HG03342 (cell line): Measurements from ENCODE around the gene PTPN3.
"Not testable (repeated sequence)": the region's sequence is repeated elsewhere in the genome, so short reads cannot be mapped to it uniquely, and the experiment has no call there.

Source experiments
- ATAC-seq: cut with Tn5 transposase; IDR thresholded peaks from one replicate; pipeline ENCODE4 v1.9.1; 2021; ENCODE audit warnings: mild to moderate bottlenecking, moderate library complexity; ENCODE audit not compliant: unreplicated experiment

The PTPN3 gene

DNA sequence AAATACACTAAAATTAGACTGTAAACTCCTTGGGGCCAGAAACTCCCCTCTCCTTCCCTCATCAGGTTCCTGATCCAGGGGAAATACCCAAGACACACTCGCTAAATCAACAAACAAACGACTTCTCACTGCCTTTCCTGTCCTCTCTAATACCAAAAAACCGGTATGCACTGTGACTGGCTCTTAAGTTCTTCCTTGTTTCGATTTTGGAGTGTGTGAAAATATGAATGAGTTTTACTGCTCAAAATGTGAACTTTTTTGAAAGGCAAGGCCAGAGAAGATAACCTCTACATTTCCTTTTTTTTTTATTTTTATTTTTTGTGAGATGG lies 96.2 kb downstream of the PTPN3 start:
- ATAC-seq: no peak

- peak; percentile 32 for ATAC-seq
These were observed 96.7 kb downstream of the PTPN3 start for GRCh38 chr9:109401169-109401989.

DNA sequence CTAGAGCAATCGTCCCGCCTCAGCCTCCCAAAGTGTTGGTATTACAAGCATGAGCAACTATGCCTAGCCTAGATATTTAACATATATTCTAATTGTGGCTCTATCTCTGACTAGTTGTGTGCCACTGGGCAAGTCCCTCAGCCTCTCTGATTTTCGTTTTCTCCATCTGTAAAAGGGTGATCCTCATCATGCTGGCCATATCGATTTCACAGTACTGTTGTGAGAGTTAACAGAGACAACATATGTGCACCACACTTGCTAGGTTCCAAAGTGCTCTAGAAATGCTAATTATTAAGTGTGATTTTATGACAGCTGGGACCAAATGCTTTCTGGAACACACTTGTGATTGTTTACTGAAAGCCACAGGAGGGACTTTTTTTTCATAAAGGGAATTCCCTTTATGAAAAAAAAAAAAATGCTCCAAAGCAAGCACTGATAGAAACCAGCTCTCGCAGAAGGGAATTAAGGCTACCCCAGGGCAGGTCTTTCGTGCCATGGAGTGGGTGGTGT lies 98.8 kb downstream of the PTPN3 start:
- peak; percentile 72 for ATAC-seq

GRCh38 chr9:109391176-109391575 lies 106.9 kb downstream of the PTPN3 start:
- no peak for ATAC-seq

GRCh38 chr9:109387856-109388255 lies 110.3 kb downstream of the PTPN3 start:
- no peak for ATAC-seq

GRCh38 chr9:109387206-109387605 lies 110.9 kb downstream of the PTPN3 start:
- no peak for ATAC-seq

DNA sequence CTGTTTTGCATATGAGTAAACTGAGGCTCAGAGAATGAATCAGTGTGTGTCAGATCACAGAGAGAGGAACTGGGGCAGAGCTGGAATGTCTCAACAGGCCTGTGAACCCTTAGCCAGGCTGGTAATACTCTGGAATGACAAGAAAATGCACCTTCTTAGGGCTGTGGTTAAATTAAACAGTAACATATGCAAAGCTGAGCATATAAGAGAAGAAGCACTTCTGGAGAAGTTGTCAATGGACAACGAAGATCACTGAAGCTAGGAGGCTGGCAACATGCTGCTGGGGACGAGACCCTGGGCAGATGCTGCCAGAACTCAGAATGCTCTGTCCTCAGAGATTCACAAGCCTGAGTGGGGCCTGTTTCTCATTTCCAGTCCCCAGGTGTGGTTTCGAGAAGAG lies 112.6 kb downstream of the PTPN3 start:
- ATAC-seq: no peak

DNA sequence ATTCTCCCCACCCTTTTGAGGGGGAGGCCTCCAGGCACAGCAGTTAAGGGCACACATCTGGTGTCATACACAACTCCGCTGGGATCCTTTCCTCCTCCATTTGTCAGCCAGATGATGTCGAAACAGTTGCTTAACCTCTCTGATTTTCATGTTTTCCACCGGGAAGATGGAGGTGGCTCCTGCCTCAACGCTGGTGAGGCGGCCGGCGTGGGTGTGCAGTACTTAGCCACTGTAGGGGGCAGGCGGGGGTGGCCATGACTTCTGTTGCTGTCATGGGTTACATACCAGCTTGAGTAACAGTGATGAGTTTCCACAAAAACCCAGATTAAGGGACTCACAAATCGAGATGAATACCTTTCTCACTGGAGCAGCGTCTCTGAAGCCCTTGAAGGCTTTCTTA lies 114.2 kb downstream of the PTPN3 start:
- ATAC-seq: no peak

- no peak for ATAC-seq
These were observed 114.8 kb downstream of the PTPN3 start for GRCh38 chr9:109383356-109383755.

GRCh38 chr9:109382585-109382984 lies 115.5 kb downstream of the PTPN3 start:
- no peak for ATAC-seq

DNA sequence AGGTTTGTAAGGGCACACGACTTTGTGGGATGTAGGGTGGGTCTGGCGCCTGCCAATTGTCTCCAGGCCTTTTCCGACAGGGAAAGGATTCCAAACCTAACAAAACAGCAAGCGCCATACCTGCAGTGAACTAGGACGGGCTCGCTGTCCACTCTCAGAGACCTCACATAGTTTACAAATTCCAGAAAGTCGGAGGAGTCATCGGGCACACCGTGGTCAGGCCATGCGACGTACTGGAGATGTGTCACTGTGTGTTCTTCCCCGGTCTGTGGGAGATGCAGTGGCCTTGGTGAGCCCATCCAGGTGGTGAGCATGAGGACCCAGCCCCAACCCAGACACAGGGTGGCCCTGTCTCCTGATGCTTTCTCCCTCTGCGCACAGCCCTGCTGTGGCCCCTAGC lies 115.9 kb downstream of the PTPN3 start:
- ATAC-seq: no peak

DNA sequence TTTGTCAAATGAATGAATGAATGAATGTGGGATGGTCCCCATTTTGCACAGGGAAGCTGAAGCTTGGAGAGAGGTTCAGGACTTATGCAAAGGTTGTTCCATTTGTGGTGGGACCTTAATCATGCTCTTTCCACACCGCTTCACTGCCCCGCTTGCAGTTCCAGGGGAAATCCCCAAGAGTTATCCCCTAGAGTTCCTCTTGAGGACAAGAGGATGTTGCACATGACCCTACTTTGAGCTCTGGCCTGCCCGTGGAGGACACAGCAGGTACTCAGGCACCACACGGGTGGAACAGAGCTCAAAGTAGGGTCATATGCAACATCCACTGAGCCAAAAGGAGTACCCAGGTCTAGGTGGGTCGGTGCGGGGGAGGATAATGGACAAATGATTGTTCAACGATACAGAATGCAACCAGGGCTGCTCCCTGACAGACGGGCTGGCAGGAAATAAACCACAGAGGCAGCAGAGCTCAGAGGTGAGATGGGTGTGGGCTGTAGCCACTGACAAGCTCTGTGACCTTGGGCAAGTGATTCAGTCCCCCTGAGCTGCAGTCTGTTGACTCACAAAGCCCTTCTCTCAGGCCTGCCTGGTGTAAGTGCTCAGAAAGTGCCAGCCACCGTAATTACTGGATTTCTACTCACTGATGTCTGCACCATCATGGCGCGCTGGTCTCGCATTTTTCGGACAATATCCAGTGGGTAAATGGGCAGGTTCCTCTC lies 116.9 kb downstream of the PTPN3 start:
- peak; percentile 61 for ATAC-seq

- no peak for ATAC-seq
These were observed 118.6 kb downstream of the PTPN3 start for GRCh38 chr9:109379513-109379912.

DNA sequence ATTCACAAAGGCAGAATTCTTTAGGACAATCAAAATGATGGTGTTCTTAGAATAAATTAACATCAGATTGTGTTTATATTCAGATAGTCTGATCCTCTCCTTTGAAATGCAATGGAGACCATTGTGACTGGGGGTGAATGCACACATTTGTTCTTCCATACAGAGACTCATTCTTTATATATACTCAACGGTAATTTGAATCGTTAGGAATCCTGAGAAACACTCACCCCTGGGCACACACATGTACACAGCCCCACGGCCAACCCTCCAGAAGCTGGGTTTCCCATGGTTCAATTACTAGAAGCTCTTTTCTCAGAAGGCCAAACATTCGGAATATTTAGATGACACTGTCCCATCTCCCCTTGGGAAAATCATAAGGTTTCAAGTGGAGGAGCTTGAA lies 119.8 kb downstream of the PTPN3 start:
- no peak for ATAC-seq

GRCh38 chr9:109372246-109372645 lies 125.9 kb downstream of the PTPN3 start:
- ATAC-seq: no peak

- ATAC-seq: no peak
These were observed 126.7 kb downstream of the PTPN3 start for GRCh38 chr9:109371374-109371773.

DNA sequence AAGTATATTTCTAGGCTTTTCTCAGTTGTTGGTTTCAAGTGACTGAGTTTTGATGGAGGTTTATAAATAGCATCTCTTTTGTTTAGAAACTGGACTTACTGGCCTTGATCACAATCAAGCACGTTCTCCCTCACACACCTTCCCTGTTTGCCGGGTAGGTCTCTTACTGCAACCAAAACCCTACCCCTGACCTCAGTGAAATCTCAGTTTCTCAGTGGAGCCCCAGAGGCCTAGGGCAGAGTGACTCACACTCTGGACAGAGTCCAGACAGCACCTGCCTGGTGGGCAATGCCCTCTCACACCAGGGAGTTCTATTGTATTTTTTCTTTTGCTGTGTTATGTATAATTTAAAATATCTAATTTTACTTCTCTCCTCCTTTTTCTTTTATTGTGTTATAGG lies 128.8 kb downstream of the PTPN3 start:
- ATAC-seq: no peak

DNA sequence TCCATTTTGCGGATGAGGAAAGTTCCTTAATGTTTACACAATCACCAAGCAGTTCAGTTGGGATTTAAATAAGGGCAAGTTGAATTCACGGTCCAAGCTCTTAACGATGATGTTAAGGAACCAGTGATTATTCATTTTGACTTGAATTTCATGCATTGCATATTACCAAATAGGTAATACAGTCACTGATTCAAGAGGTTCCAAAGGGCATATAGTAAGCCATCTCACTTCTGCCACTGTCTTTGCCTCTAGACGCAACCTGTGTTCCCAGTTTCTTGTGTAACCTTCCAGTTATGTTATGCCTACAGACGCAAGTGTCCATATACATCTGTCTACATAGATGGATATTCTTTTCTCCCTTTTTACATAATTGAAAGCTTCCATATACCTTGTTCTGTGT lies 137.3 kb downstream of the PTPN3 start:
- ATAC-seq: no peak

DNA sequence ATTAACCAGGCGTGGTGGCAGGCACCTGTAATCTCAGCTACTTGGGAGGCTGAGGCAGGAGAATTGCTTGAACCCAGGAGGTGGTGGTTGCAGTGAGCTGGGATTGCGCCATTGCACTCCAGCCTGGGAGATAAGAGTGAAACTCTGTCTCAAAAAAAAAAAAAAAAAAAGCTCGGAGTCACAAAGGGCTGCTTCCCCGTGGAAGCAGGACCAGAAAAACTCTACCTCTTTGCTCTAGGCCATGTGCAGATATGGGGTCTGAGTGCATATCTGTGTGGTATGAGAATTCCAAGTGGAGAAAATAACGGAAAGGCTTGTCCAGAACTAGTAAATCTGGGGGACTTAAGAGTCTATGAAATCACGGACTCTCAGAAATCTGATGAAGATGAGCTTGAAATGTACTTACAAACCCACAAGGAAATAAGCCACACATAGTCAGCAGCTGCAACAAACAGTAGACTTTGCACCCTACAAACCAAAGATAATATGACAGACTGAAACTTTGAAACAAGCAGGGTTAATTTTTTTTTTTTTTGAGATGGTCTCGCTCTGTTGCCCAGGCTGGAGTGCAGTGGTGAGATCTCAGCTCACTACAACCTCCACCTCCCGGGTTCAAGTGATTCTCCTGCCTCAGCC lies 139.0 kb downstream of the PTPN3 start:
- ATAC-seq: not testable (repeated sequence)

DNA sequence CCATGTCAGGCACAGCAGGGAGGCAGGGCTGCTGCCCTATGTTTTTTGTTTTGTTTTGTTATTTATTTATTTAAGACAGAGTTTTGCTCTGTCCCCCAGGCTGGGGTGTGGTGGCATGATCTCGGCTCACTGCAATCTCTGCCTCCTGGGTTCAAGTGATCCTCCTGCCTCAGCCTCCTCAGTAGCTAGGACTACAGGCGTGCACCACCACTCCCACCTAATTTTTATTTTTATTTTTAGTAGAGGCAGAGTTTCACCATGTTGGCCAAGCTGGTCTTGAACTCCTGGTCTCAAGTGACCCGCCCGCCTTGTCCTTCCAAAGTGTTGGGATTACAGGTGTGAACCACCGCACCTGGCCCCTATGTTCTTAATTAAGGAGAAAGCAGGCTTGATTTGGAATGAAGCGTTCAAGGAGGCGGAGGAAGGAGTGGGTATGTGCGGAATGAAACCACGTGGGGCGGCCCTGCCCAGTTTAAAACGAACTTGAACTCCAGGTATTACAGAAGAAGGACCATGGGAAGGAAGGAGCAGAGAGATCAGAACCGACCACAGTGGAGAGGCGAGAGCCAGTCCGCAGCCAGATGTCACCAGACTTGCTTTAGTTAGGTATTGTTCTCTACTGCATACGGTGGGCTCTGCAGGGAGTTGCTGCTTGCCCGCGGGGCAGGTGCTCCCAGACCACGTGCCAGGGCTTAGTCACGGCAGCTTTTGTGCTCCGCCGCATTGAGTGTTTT lies 142.4 kb downstream of the PTPN3 start:
- no peak for ATAC-seq

DNA sequence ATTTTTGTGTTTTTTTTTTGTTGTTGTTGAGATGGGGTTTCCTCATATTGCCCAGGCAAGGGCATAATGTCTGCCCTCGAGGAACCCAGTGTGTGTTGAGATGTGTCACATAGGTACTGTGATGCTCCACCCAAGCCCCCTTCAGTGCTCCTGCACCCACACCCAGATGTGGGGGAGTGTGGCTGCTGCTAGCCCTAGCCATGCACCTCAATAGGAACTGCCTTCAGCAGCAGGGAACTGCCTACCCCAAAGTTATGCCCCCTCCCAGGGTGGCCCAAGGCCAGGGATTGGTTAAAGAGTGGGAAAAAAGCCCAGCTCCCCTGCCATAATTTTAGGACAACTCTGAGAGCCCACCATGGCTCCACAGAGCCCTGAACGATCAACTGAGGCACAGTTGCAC lies 143.9 kb downstream of the PTPN3 start:
- no peak for ATAC-seq
